ENCODE measurements around the gene NAPB. TPM values are rescaled to one million over a fixed set of nuclear protein-coding genes. Genes with fewer than 3 reads are reported as not detected.
A peak's percentile ranks its signal among the peaks of the same experiment; 100 is the strongest.

The NAPB gene
- total RNA-seq, 2 donors from 2014 or later, result 9.9 to 11.0 TPM

GRCh38 chr20:23442436-23442835, 21.1 kb upstream of the NAPB start:
- DNase-seq (ENCODE audit: low spot score), result no peak
- intact Hi-C loops (cut with DNase I), result loop anchor here in 1 of 2 donors (5.0 kb wide), 1 partner anchor 165 kb away; the partner anchor contains the start of gene CST9

DNA sequence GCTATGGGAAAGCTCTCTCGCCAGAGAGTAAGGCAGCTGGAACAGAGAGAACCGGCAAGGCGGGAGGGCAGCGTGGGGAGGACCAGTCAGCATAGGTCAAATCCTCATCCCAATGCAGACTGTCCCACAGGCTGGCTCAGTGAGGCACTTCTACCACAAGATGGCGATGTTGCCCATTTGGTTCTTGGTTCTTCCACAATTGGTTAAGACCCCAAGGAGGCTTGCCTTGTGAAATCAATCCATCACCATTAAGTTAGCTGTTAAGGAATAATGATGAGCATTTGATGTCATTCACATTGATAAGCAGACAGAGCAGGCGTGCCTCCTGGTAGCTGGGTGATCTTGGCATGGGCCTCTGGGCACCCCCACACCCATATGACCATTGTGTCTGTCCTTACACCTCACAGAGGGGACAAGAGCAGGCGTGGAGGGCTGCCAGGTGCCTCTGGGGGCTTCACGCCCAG, 20.6 kb upstream of the NAPB start:
- intact Hi-C loops (cut with DNase I), result loop anchor here in 1 of 2 donors (5.0 kb wide), 1 partner anchor 165 kb away; the partner anchor contains the start of gene CST9
- DNase-seq (ENCODE audit: low spot score), result peak; percentile 77

GRCh38 chr20:23440004-23440403, 18.7 kb upstream of the NAPB start:
- peak; percentile 36 for DNase-seq (ENCODE audit: low spot score)
- intact Hi-C loops (cut with DNase I), result loop anchor here in 1 of 2 donors (5.0 kb wide), 1 partner anchor 167 kb away; the partner anchor contains the start of gene CST9

DNA sequence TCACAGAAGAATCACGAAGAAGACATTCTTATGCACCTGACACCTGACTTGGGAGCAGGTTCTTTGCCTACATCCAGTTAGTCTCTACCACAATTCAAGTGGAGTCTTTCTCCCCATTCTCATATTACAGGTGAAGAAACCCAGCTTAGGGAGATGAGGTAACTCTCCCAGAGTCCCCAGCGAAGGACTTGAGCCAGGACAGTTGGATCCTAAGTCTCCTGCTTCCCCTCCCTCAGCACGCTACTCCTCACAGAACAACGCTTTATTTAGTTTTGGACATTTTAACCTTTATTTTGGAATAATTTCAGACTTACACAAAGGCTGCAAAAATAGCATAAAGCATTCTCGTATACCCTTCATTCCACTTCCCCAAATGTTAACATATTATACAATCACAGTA, 17.4 kb upstream of the NAPB start:
- intact Hi-C loops (cut with DNase I), result no loop called here
- no peak for DNase-seq (ENCODE audit: low spot score)

DNA sequence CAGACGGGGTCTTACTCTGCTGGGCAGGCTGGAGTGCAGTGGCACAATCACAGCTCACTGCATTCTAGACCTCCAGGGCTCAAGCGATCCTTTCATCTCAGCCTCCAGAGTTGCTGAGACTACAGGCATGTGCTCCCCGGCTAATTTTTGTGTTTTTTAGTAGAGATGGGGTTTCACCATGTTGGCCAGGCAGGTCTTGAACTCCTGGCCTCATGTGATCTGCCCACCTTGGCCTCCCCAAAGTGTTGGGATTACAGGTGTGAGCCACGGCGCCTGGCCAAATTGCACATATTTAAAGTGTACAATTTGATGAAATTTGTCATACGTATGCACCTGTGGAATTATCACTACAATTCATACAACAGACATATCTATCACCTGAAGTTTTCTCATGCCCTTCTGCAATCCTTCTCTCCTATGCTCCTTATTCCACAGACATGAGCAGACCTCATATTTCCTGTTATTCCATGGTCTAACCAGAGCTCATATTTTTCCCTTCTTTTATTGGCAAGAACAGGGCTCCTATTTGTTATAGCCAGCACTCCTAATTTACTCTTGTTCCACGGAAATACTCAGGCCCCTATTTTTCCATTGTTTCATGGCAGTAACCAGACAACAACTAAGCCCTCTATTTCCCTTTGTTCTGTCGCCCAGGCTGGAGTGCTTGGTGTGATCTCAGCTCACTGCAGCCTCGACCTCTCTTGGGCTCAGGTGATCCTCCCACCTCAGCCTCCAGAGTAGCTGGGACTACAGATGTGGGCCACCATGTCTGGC, 16.0 kb upstream of the NAPB start:
- intact Hi-C loops (cut with DNase I), result no loop called here
- DNase-seq (ENCODE audit: low spot score), result peak; percentile 12

DNA sequence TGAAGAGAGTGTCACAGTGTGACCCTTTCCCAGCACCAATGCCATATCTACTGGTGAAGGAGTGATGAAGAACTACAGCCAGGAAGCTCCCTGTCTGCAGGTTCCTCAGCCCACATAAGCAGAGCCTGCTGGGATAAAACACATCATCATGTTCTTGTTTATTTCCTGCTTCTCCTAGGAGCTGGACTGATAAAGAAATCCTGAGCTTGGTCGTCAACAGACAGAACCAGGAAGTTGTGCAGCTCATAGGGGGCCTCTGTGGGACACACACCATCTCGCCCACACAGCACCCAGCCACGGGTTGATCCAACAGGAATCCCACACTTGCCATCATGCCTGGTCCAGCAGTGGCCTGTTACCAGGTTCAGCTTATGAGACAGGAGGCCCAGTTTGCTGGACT, 15.4 kb upstream of the NAPB start:
- intact Hi-C loops (cut with DNase I), result no loop called here
- peak; percentile 31 for DNase-seq (ENCODE audit: low spot score)

- intact Hi-C loops (cut with DNase I), result no loop called here
These were observed 14.6 kb upstream of the NAPB start for GRCh38 chr20:23435626-23436539.

GRCh38 chr20:23434521-23435313, 13.4 kb upstream of the NAPB start:
- peak; percentile 38 for DNase-seq (ENCODE audit: low spot score)
- intact Hi-C loops (cut with DNase I), result no loop called here

More at GRCh38 chr20:23435626-23436539, 14.6 kb upstream of the NAPB start:
- DNase-seq (ENCODE audit: low spot score), result peak; percentile 66

DNA sequence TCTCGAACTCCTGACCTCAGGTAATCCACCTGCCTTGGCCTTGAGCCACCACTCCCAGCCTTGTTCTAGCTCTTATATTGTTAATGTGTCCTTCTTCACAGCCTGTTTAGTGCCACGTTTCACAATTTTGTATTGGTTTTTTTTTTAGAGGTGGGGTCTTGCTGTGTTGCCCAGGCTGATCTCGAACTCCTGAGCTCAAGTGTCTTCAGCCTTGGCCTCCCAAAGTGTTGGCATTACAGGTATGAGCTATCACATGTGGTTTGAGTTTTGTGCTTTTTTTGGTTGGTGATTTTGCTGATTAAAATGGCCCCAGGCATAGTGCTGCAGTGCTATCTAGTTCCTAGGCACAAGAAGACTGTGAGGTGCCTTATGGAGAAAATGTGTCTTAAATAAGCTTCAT, 12.3 kb upstream of the NAPB start:
- no peak for DNase-seq (ENCODE audit: low spot score)
- intact Hi-C loops (cut with DNase I), result no loop called here

GRCh38 chr20:23425129-23425528, 3.8 kb upstream of the NAPB start:
- intact Hi-C loops (cut with DNase I), result no loop called here
- no peak for DNase-seq (ENCODE audit: low spot score)

DNA sequence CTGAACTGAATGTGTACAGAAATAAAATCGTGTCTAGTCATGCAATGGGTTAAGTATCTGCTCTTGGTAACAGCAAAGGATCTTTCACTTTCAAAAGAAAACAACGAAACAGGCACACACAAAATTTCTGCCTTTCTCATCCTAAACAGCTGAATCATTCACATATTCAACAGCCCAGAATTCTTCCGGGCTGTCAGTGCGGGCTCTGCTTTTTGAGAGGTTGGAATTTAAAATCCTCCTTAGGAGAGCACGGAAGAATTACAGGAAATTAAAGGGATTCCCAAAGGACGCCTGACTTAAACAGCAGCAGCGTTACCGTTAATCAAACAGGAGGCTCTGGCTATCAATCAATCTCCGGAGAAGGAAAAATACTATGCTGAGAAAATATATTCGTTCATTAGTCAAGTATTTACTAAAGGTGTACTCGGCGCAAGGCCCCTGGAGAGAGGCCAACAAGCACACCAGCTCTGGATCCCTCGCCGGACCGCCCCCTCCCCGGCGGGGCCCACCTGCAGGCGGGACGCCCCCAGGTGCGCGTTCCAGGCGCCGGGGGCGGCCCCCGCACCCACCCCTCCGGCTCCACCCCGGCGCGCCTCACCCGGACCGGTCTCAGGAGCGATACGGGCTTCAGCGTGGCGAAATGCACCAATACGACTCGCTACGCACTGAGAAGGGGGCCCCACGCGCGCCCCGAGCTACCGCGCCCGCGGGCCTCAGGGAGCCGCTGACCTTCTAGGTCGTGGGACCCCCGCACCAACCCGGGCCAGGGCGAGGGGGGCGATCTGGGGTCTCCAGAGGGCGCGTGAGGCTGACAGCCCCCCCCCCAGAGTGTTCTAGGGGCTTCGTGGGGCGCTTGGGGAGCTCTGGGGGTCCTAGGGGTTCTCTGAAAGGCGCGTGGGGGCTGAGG, 1.0 kb downstream of the NAPB start:
- peak; percentile 84 for DNase-seq (ENCODE audit: low spot score)
- intact Hi-C loops (cut with DNase I), result no loop called here

DNA sequence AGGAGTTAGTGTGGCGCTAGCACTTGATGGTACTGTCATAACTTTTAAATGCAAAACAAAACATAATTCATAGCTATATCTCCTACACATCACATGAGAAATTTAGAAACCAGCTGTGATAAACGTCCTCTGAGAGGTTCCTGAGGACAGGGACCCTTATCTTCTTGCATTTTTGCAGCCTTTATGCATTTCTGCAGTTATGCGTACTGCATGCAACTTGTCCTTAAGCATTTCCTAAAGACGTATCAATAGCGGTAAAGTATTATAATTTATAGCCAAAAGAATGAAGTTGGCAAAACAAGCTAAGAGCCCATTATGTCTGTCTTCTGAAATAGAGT, 1.7 kb downstream of the NAPB start:
- intact Hi-C loops (cut with DNase I), result no loop called here
- DNase-seq (ENCODE audit: low spot score), result no peak

DNA sequence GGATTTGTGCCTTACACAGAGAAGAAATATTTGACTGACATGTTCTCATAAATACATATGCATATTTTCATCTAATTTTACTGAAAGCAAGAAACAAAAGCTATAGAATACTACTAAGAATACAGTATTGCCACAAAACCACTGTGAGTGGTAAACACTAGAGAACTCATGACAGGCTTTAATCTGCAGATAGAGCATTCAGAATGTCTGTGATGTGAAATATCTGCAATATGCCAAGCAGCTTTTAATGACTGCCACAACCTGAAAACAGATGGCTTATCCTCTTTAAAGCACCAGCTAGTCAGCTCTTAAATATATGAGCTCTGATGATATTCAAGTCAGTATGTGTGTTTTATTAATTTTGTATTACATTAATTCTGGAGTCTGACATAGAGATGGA, 3.4 kb downstream of the NAPB start:
- intact Hi-C loops (cut with DNase I), result no loop called here
- DNase-seq (ENCODE audit: low spot score), result no peak

GRCh38 chr20:23415959-23416583, 5.2 kb downstream of the NAPB start:
- intact Hi-C loops (cut with DNase I), result no loop called here
- DNase-seq (ENCODE audit: low spot score), result no peak

DNA sequence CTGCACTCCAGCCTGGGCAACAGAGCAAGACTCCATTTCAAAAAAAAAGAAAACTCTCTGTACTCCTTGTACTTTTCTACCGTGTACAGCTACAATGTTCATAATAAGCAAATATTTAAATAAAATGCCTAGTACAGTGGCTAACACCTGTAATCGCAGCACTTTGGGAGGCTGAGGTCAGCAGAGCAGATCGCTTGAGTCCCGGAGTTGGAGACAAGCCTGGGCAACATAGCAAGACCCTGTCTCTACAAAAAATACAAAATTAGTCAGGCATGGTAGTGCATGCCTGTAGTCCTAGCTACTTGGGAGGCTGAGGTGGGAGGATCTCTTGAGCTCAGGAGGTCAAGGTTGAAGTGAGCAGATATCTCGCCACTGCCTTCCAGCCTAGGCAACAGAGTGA, 5.7 kb downstream of the NAPB start:
- no peak for DNase-seq (ENCODE audit: low spot score)
- intact Hi-C loops (cut with DNase I), result no loop called here

- no peak for DNase-seq (ENCODE audit: low spot score)
- intact Hi-C loops (cut with DNase I), result no loop called here
These were observed 6.6 kb downstream of the NAPB start for GRCh38 chr20:23414526-23415188.

- intact Hi-C loops (cut with DNase I), result no loop called here
- DNase-seq (ENCODE audit: low spot score), result no peak
These were observed 7.3 kb downstream of the NAPB start for GRCh38 chr20:23413862-23414422.
